HepG2 (cell line): Measurements from ENCODE around the gene CNBD2. TPM values are rescaled to one million over a fixed set of nuclear protein-coding genes. Genes with fewer than 3 reads are reported as not detected.
A peak's percentile ranks its signal among the peaks of the same experiment; 100 is the strongest.

Experiments used
- AGO2 ChIP-seq: fragments of 200-400 bp; formaldehyde crosslinking; optimal IDR thresholded peaks from 2 replicates; pipeline ENCODE3; 2017; ENCODE audit warnings: mild to moderate bottlenecking, low read depth, low read length, moderate library complexity
- ATF5 ChIP-seq: sonication (generic); formaldehyde crosslinking; IDR thresholded peaks from 2 replicates; pipeline ENCODE4 v1.4.0; 2020; ENCODE audit warnings: mild to moderate bottlenecking, low read depth, missing genetic modification reagents
- DRAP1 ChIP-seq: IDR thresholded peaks from 2 replicates; pipeline ENCODE4 v1.6.1; 2016; ENCODE audit warnings: missing genetic modification reagents, missing compliant biosample characterization
- HDAC1 ChIP-seq: sonication (generic); formaldehyde crosslinking; IDR thresholded peaks from 2 replicates; pipeline ENCODE4 v1.5.1; 2020; ENCODE audit warnings: mild to moderate bottlenecking, missing genetic modification reagents
- HNF4G ChIP-seq, 2 experiments: sonication (generic) in 1 of 2; formaldehyde crosslinking in 1 of 2; IDR thresholded peaks; 2 replicates each; pipeline versions ENCODE4 v1.4.0 to v1.6.1; 2011 to 2020; ENCODE audit warnings: borderline replicate concordance in 2 of 2, low read depth in 2 of 2, mild to moderate bottlenecking in 2 of 2, low read length in 1 of 2, missing genetic modification reagents in 1 of 2, moderate library complexity in 1 of 2
- NFE2 ChIP-seq: sonication (generic); formaldehyde crosslinking; IDR thresholded peaks from 2 replicates; pipeline ENCODE4 v1.4.0; 2020; ENCODE audit warnings: missing genetic modification reagents
- NFIC ChIP-seq: IDR thresholded peaks from 2 replicates; pipeline ENCODE4 v1.6.1; 2012; ENCODE audit warnings: mild to moderate bottlenecking, low read length, inconsistent platforms
- PATZ1 ChIP-seq: sonication (generic); formaldehyde crosslinking; IDR thresholded peaks from 2 replicates; pipeline ENCODE4 v1.4.0; 2020; ENCODE audit warnings: missing genetic modification reagents
- PHF21A ChIP-seq: sonication (generic); formaldehyde crosslinking; IDR thresholded peaks from 2 replicates; pipeline ENCODE4 v1.5.0; 2020; ENCODE audit warnings: mild to moderate bottlenecking, missing genetic modification reagents
- SMAD1 ChIP-seq: sonication (generic); formaldehyde crosslinking; IDR thresholded peaks from 2 replicates; pipeline ENCODE4 v1.4.0; 2020; ENCODE audit warnings: missing genetic modification reagents, low read depth, mild to moderate bottlenecking, borderline replicate concordance
- TEAD3 ChIP-seq: optimal IDR thresholded peaks from 2 replicates; pipeline ENCODE3; 2016; ENCODE audit warnings: borderline replicate concordance
- ZHX1 ChIP-seq: sonication (generic); formaldehyde crosslinking; IDR thresholded peaks from 2 replicates; pipeline ENCODE4 v1.8.1; 2022; ENCODE audit warnings: low read depth, mild to moderate bottlenecking, missing genetic modification reagents
- ZNF44 ChIP-seq: sonication (generic); formaldehyde crosslinking; IDR thresholded peaks from 2 replicates; pipeline ENCODE4 v1.5.1; 2020; ENCODE audit warnings: mild to moderate bottlenecking, missing genetic modification reagents
- ZNF614 ChIP-seq: IDR thresholded peaks from 2 replicates; pipeline ENCODE4 v1.6.1; 2018; ENCODE audit warnings: missing biosample characterization, missing genetic modification reagents, inconsistent platforms, borderline replicate concordance
- polyA plus RNA-seq, 8 experiments: library from polyadenylated mRNA; depleted of rRNA in 3 of 8; stranded (reverse) in 7 of 8; unstranded in 1 of 8; fragments of >200 nt; fragmentation: Illumina TruSeq in 4 of 8; extraction: Trizol in 4 of 8; gene quantifications; 2 replicates each; pipeline versions ENCODE4 v1.2.1 to v1.2.3, GENCODE V29; 2011 to 2016; ENCODE audit warnings: low read depth in 4 of 8, missing spikeins in 1 of 8, mixed read lengths in 1 of 8; ENCODE audit not compliant: insufficient read depth in 1 of 8
- total RNA-seq, 5 experiments: library from RNA; depleted of rRNA; stranded (reverse); fragments of >200 nt; fragmentation: Illumina TruSeq; extraction: Trizol; gene quantifications; 2 replicates each; pipeline ENCODE4 v1.2.3, GENCODE V29; 2016; ENCODE audit warnings: low read depth in 1 of 5
- TF ChIP-seq, protein P1 (sequence below): sonication (generic); formaldehyde crosslinking; IDR thresholded peaks from 2 replicates; pipeline ENCODE4 v1.4.0; 2020; ENCODE audit warnings: missing genetic modification reagents, borderline replicate concordance

Gene CNBD2
- total and polyA plus RNA-seq, 2 of the 13 experiments (the other 11 are each of a cell fraction or from before 2014, with no cell fraction given): 12.4 to 22.8 TPM

DNA sequence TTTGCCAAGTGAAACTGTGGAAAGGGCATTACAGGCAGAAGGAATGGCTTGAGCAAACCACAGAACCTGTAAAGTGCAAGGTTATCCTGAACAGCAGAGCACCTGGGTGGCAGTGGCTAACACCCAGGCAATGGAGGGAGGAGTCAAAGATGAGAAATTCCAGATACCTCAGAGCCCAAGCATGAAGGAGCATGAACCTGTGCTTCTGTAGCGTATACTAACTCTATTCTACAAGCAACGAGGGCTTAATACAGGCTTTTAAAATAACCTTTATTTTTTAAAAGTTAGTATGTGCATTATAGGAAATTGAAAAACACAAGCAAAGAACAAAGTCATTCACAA, 77.0 kb downstream of the CNBD2 start (continued):
- TF ChIP-seq PATZ1 (CRISPR knock-in tag) (0 out of 2 replicates have a peak, but pooled peaks have one; percentile 2), TEAD3 (CRISPR knock-in tag) (peak; percentile 30), ATF5 (CRISPR knock-in tag) (no peak), ZNF614 (CRISPR knock-in tag) (0 out of 2 replicates have a peak, but pooled peaks have one; percentile 10), NFIC (0 out of 2 replicates have a peak, but pooled peaks have one; percentile 20), ZHX1 (0 out of 2 replicates have a peak, but pooled peaks have one; percentile 31), NFE2 (CRISPR knock-in tag) (no peak), AGO2 (peak; percentile 16), DRAP1 (CRISPR knock-in tag) (peak; percentile 9; the same call in 1 of the 2 replicates), HNF4G (IDR thresholded peaks at IDR 0.05; ENCODE audit: borderline replicate concordance, low read depth, low read length) (no peak), HNF4G (CRISPR knock-in tag; IDR thresholded peaks at IDR 0.05; ENCODE audit: borderline replicate concordance, low read depth) (no peak), HDAC1 (no peak), PHF21A (CRISPR knock-in tag) (no peak), ZNF44 (CRISPR knock-in tag) (no peak), SMAD1 (no peak)
- TF ChIP-seq, protein P1, sequence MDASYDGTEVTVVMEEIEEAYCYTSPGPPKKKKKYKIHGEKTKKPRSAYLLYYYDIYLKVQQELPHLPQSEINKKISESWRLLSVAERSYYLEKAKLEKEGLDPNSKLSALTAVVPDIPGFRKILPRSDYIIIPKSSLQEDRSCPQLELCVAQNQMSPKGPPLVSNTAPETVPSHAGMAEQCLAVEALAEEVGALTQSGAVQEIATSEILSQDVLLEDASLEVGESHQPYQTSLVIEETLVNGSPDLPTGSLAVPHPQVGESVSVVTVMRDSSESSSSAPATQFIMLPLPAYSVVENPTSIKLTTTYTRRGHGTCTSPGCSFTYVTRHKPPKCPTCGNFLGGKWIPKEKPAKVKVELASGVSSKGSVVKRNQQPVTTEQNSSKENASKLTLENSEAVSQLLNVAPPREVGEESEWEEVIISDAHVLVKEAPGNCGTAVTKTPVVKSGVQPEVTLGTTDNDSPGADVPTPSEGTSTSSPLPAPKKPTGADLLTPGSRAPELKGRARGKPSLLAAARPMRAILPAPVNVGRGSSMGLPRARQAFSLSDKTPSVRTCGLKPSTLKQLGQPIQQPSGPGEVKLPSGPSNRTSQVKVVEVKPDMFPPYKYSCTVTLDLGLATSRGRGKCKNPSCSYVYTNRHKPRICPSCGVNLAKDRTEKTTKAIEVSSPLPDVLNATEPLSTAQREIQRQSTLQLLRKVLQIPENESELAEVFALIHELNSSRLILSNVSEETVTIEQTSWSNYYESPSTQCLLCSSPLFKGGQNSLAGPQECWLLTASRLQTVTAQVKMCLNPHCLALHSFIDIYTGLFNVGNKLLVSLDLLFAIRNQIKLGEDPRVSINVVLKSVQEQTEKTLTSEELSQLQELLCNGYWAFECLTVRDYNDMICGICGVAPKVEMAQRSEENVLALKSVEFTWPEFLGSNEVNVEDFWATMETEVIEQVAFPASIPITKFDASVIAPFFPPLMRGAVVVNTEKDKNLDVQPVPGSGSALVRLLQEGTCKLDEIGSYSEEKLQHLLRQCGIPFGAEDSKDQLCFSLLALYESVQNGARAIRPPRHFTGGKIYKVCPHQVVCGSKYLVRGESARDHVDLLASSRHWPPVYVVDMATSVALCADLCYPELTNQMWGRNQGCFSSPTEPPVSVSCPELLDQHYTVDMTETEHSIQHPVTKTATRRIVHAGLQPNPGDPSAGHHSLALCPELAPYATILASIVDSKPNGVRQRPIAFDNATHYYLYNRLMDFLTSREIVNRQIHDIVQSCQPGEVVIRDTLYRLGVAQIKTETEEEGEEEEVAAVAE (CRISPR knock-in tag): peak; percentile 55; the same call in 1 of the 2 replicates
